Measurements from ENCODE around the gene SLC35G6.
A peak's percentile ranks its signal among the peaks of the same experiment; 100 is the strongest.

Gene SLC35G6

GRCh38 chr17:7444682-7445618 is 36.3 kb upstream of the SLC35G6 start, which contains the start of gene CHRNB1:
Gene CHRNB1 (plus strand): TSS chr17:7445061. CDS start chr17:7445128, 67 bp downstream.
- Histone ChIP-seq H3K4me1 (ENCODE audit: control insufficient read depth, insufficient read depth, low read depth, low read length) (peaks cover 25% of the 10 kb centered on the region), H3K23ac (ENCODE audit: low read length in 2 of 2) (peak within 1 kb of the TSS in 1 of 2 experiments; percentile 91), H2AFZ (ENCODE audit: low read depth, low read length) (peak within 1 kb of the TSS; percentile 78), H2BK15ac (ENCODE audit: low read depth, poor library complexity, severe bottlenecking) (no peak within 1 kb of the TSS), H2AK5ac (ENCODE audit: low read length, severe bottlenecking) (no peak within 1 kb of the TSS), H3K79me1 (replicated peaks; ENCODE audit: low read length, poor library complexity, severe bottlenecking) (no peaks in the 10 kb centered on the region), H2BK12ac (ENCODE audit: low read length in 2 of 2) (peak within 1 kb of the TSS in 1 of 2 experiments; percentile 11), H3K9me3 (ENCODE audit: control insufficient read depth, low read length) (no peaks in the 10 kb centered on the region), H3K36me3 (ENCODE audit: control insufficient read depth in 1 of 2, insufficient read depth in 2 of 2, low read depth in 1 of 2, low read length in 2 of 2) (no peaks in the 10 kb centered on the region), H3K4ac (ENCODE audit: low read depth in 1 of 2, low read length in 2 of 2) (no peak within 1 kb of the TSS), H3K18ac (ENCODE audit: low read depth in 1 of 2, low read length in 2 of 2) (peak within 1 kb of the TSS; percentile 34 to 71), H3K9ac (ENCODE audit: low read length) (peak within 1 kb of the TSS; percentile 41), H3K4me3 (ENCODE audit: insufficient read depth in 1 of 2, low read depth in 1 of 2, low read length in 2 of 2) (peak within 1 kb of the TSS; percentile 58 to 67), H3K27ac (ENCODE audit: low read length, poor library complexity, severe bottlenecking) (no peak within 1 kb of the TSS), H3K14ac (ENCODE audit: low read length in 2 of 2) (no peak within 1 kb of the TSS), H2BK120ac (ENCODE audit: low read depth, low read length) (no peak within 1 kb of the TSS), H3K4me2 (ENCODE audit: low read length, poor library complexity, severe bottlenecking) (peak within 1 kb of the TSS; percentile 84), H3K27me3 (ENCODE audit: control insufficient read depth in 1 of 2, insufficient read depth in 1 of 2, low read length in 2 of 2) (peaks cover 39 to 56% of the 10 kb centered on the region in 2 experiments), H4K91ac (ENCODE audit: low read length) (no peak within 1 kb of the TSS), H2BK5ac (ENCODE audit: low read depth, low read length, poor library complexity, severe bottlenecking) (no peak within 1 kb of the TSS), H4K8ac (ENCODE audit: low read length) (peak within 1 kb of the TSS; percentile 40)
- 3% methylated on average over 51 of the region's 51 CpGs for WGBS
- DNase-seq: peak; percentile 57

- peak overlapping the region; percentile 84 for H3K4me2 ChIP-seq (ENCODE audit: low read length, poor library complexity, severe bottlenecking)
- H3K4me1 ChIP-seq (ENCODE audit: control insufficient read depth, insufficient read depth, low read depth, low read length): peaks cover 20% of the 10 kb centered on the region
- H4K91ac ChIP-seq (ENCODE audit: low read length): no peak overlapping the region
- H3K14ac ChIP-seq (ENCODE audit: low read length in 2 of 2): no peak overlapping the region
- H2AK5ac ChIP-seq (ENCODE audit: low read length, severe bottlenecking): no peak overlapping the region
- H3K9me3 ChIP-seq (ENCODE audit: control insufficient read depth, low read length): no peaks in the 10 kb centered on the region
- no peak overlapping the region for H3K9ac ChIP-seq (ENCODE audit: low read length)
- H3K27ac ChIP-seq (ENCODE audit: low read length, poor library complexity, severe bottlenecking): no peak overlapping the region
- no peak overlapping the region for H2BK12ac ChIP-seq (ENCODE audit: low read length in 2 of 2)
- H2BK15ac ChIP-seq (ENCODE audit: low read depth, poor library complexity, severe bottlenecking): no peak overlapping the region
- H3K18ac ChIP-seq (ENCODE audit: low read depth in 1 of 2, low read length in 2 of 2): peak overlapping the region in 1 of 2 experiments; percentile 71
- no peak overlapping the region for H2BK5ac ChIP-seq (ENCODE audit: low read depth, low read length, poor library complexity, severe bottlenecking)
- H3K23ac ChIP-seq (ENCODE audit: low read length in 2 of 2): no peak overlapping the region
- H4K8ac ChIP-seq (ENCODE audit: low read length): peak overlapping the region; percentile 33
- H2AFZ ChIP-seq (ENCODE audit: low read depth, low read length): no peak overlapping the region
- peaks cover 39 to 51% of the 10 kb centered on the region in 2 experiments for H3K27me3 ChIP-seq (ENCODE audit: control insufficient read depth in 1 of 2, insufficient read depth in 1 of 2, low read length in 2 of 2)
- no peak overlapping the region for H2BK120ac ChIP-seq (ENCODE audit: low read depth, low read length)
- 8% methylated on average over 11 of the region's 16 CpGs for WGBS
- no peak overlapping the region for H3K4ac ChIP-seq (ENCODE audit: low read depth in 1 of 2, low read length in 2 of 2)
- no peaks in the 10 kb centered on the region for H3K36me3 ChIP-seq (ENCODE audit: control insufficient read depth in 1 of 2, insufficient read depth in 2 of 2, low read depth in 1 of 2, low read length in 2 of 2)
- no peaks in the 10 kb centered on the region for H3K79me1 ChIP-seq (replicated peaks; ENCODE audit: low read length, poor library complexity, severe bottlenecking)
- DNase-seq: no peak
- H3K4me3 ChIP-seq (ENCODE audit: insufficient read depth in 1 of 2, low read depth in 1 of 2, low read length in 2 of 2): peak overlapping the region; percentile 58 to 67
Measured at GRCh38 chr17:7445619-7445968, 35.7 kb upstream of the SLC35G6 start.

- H2BK120ac ChIP-seq (ENCODE audit: low read depth, low read length): no peak overlapping the region
- H3K9ac ChIP-seq (ENCODE audit: low read length): no peak overlapping the region
- no peak overlapping the region for H2AK5ac ChIP-seq (ENCODE audit: low read length, severe bottlenecking)
- H2BK12ac ChIP-seq (ENCODE audit: low read length in 2 of 2): no peak overlapping the region
- H3K4ac ChIP-seq (ENCODE audit: low read depth in 1 of 2, low read length in 2 of 2): no peak overlapping the region
- 76% methylated on average over 3 of the region's 7 CpGs for WGBS
- H4K91ac ChIP-seq (ENCODE audit: low read length): no peak overlapping the region
- H2BK5ac ChIP-seq (ENCODE audit: low read depth, low read length, poor library complexity, severe bottlenecking): no peak overlapping the region
- peaks cover 16% of the 10 kb centered on the region for H3K4me1 ChIP-seq (ENCODE audit: control insufficient read depth, insufficient read depth, low read depth, low read length)
- H2AFZ ChIP-seq (ENCODE audit: low read depth, low read length): no peak overlapping the region
- no peak overlapping the region for H3K4me3 ChIP-seq (ENCODE audit: insufficient read depth in 1 of 2, low read depth in 1 of 2, low read length in 2 of 2)
- no peaks in the 10 kb centered on the region for H3K36me3 ChIP-seq (ENCODE audit: control insufficient read depth in 1 of 2, insufficient read depth in 2 of 2, low read depth in 1 of 2, low read length in 2 of 2)
- H3K27ac ChIP-seq (ENCODE audit: low read length, poor library complexity, severe bottlenecking): no peak overlapping the region
- no peak overlapping the region for H2BK15ac ChIP-seq (ENCODE audit: low read depth, poor library complexity, severe bottlenecking)
- no peak overlapping the region for H3K23ac ChIP-seq (ENCODE audit: low read length in 2 of 2)
- peaks cover 29 to 37% of the 10 kb centered on the region in 2 experiments for H3K27me3 ChIP-seq (ENCODE audit: control insufficient read depth in 1 of 2, insufficient read depth in 1 of 2, low read length in 2 of 2)
- H3K79me1 ChIP-seq (replicated peaks; ENCODE audit: low read length, poor library complexity, severe bottlenecking): no peaks in the 10 kb centered on the region
- H4K8ac ChIP-seq (ENCODE audit: low read length): no peak overlapping the region
- no peak overlapping the region for H3K4me2 ChIP-seq (ENCODE audit: low read length, poor library complexity, severe bottlenecking)
- no peak overlapping the region for H3K18ac ChIP-seq (ENCODE audit: low read depth in 1 of 2, low read length in 2 of 2)
- H3K9me3 ChIP-seq (ENCODE audit: control insufficient read depth, low read length): no peaks in the 10 kb centered on the region
- no peak for DNase-seq
- H3K14ac ChIP-seq (ENCODE audit: low read length in 2 of 2): no peak overlapping the region
Measured at GRCh38 chr17:7448461-7448860, 32.8 kb upstream of the SLC35G6 start.

GRCh38 chr17:7459961-7460545 is 21.2 kb upstream of the SLC35G6 start:
- Histone ChIP-seq H2BK5ac (ENCODE audit: low read depth, low read length, poor library complexity, severe bottlenecking) (no peak overlapping the region), H3K79me1 (replicated peaks; ENCODE audit: low read length, poor library complexity, severe bottlenecking) (peaks cover 26% of the 10 kb centered on the region), H3K27me3 (ENCODE audit: control insufficient read depth in 1 of 2, insufficient read depth in 1 of 2, low read length in 2 of 2) (no peaks in the 10 kb centered on the region), H3K9me3 (ENCODE audit: control insufficient read depth, low read length) (no peaks in the 10 kb centered on the region), H4K91ac (ENCODE audit: low read length) (no peak overlapping the region), H2BK15ac (ENCODE audit: low read depth, poor library complexity, severe bottlenecking) (no peak overlapping the region), H3K4me2 (ENCODE audit: low read length, poor library complexity, severe bottlenecking) (no peak overlapping the region), H3K23ac (ENCODE audit: low read length in 2 of 2) (no peak overlapping the region), H3K27ac (ENCODE audit: low read length, poor library complexity, severe bottlenecking) (no peak overlapping the region), H3K4me1 (ENCODE audit: control insufficient read depth, insufficient read depth, low read depth, low read length) (peaks cover 7% of the 10 kb centered on the region), H2BK12ac (ENCODE audit: low read length in 2 of 2) (no peak overlapping the region), H3K14ac (ENCODE audit: low read length in 2 of 2) (no peak overlapping the region), H3K4ac (ENCODE audit: low read depth in 1 of 2, low read length in 2 of 2) (no peak overlapping the region), H3K36me3 (ENCODE audit: control insufficient read depth in 1 of 2, insufficient read depth in 2 of 2, low read depth in 1 of 2, low read length in 2 of 2) (peaks cover 34 to 38% of the 10 kb centered on the region in 2 experiments), H3K4me3 (ENCODE audit: insufficient read depth in 1 of 2, low read depth in 1 of 2, low read length in 2 of 2) (no peak overlapping the region), H2AFZ (ENCODE audit: low read depth, low read length) (no peak overlapping the region), H4K8ac (ENCODE audit: low read length) (no peak overlapping the region), H3K9ac (ENCODE audit: low read length) (no peak overlapping the region), H2BK120ac (ENCODE audit: low read depth, low read length) (no peak overlapping the region), H3K18ac (ENCODE audit: low read depth in 1 of 2, low read length in 2 of 2) (no peak overlapping the region), H2AK5ac (ENCODE audit: low read length, severe bottlenecking) (no peak overlapping the region)
- DNase-seq: no peak
- WGBS: 80% methylated on average over 2 of the region's 3 CpGs

Measured in mesenchymal stem cell (in vitro differentiated cells and primary cell).